Tibial nerve (tissue), 4 donors: ENCODE measurements around the gene ARF1. TPM values are rescaled to one million over a fixed set of nuclear protein-coding genes. Genes with fewer than 3 reads are reported as not detected.

Source experiments
- DNase-seq, 2 donors: peaks; one replicate each; pipeline ENCODE4 v3.0.0-alpha.2; 2019; ENCODE audit warnings: low spot score in 2 of 2
- H3K27ac ChIP-seq, 4 donors: fragments of 200-600 bp; sonication (generic) in 3 of 4; one replicate each; pipeline ENCODE4 v1.5.1; 2017 to 2019; ENCODE audit warnings: mild to moderate bottlenecking in 1 of 4
- H3K27me3 ChIP-seq, 2 donors: fragments of 200-600 bp; sonication (generic) in 1 of 2; one replicate each; pipeline versions ENCODE4 v1.5.1 to v1.6.0; 2017 to 2019
- H3K36me3 ChIP-seq, 3 donors: fragments of 200-600 bp; sonication (generic); one replicate each; pipeline ENCODE4 v1.5.1; 2018 to 2019
- H3K4me1 ChIP-seq, 4 donors: fragments of 200-600 bp; sonication (generic) in 3 of 4; one replicate each; pipeline ENCODE4 v1.5.1; 2017 to 2019
- H3K4me3 ChIP-seq, 4 donors: fragments of 200-600 bp; sonication (generic) in 3 of 4; one replicate each; pipeline ENCODE4 v1.5.1; 2017 to 2019; ENCODE audit warnings: mild to moderate bottlenecking in 1 of 4, moderate library complexity in 1 of 4
- H3K9me3 ChIP-seq, 4 donors: fragments of 200-600 bp; sonication (generic) in 3 of 4; one replicate each; pipeline ENCODE4 v1.5.1; 2017 to 2019
- CTCF ChIP-seq, 5 experiments: fragments of 200-600 bp in 3 of 5; fragments of 450-650 bp in 2 of 5; sonication (generic) in 3 of 5; IDR thresholded peaks; one replicate each; pipeline ENCODE4 v1.5.1; 2016 to 2019; ENCODE audit warnings: antibody characterized with exemption in 5 of 5, mild to moderate bottlenecking in 3 of 5, moderate library complexity in 2 of 5
- EP300 ChIP-seq, 2 donors: sonication (generic); formaldehyde crosslinking; IDR thresholded peaks; one replicate each; pipeline ENCODE4 v1.6.1; 2017; ENCODE audit warnings: antibody characterized with exemption in 2 of 2, mild to moderate bottlenecking in 1 of 2
- POLR2A ChIP-seq, 2 donors: fragments of 450-650 bp; IDR thresholded peaks; one replicate each; pipeline ENCODE4 v1.6.1; 2017; ENCODE audit warnings: antibody characterized with exemption in 2 of 2, mild to moderate bottlenecking in 2 of 2, moderate library complexity in 2 of 2
- whole genome bisulfite sequencing, 2 donors: methylation state at CpG; one replicate each; pipeline ENCODE4 v1.1.5; 2018; 5-methylcytosine and 5-hydroxymethylcytosine counted together
- total RNA-seq, 4 donors: library from RNA; depleted of rRNA; stranded (reverse); fragments of >200 nt; gene quantifications; one replicate each; pipeline ENCODE4 v1.1.0, GENCODE V29; 2016

The ARF1 gene
- total RNA-seq, 4 donors from 2014 or later, result 251 to 311 (median 258) TPM

- Histone ChIP-seq H3K9me3 (peaks cover 0 to 18% (median 3%) of the 10 kb centered on the region in 4 donors), H3K4me1 (peaks cover 0 to 67% (median 28%) of the 10 kb centered on the region in 4 donors), H3K36me3 (peaks cover 0 to 71% (median 9%) of the 10 kb centered on the region in 3 donors), H3K4me3 (no peak overlapping the region), H3K27ac (no peak overlapping the region), H3K27me3 (no peaks in the 10 kb centered on the region)
- no peak for TF ChIP-seq EP300 (IDR thresholded peaks at IDR 0.05)
- TF ChIP-seq POLR2A (IDR thresholded peaks at IDR 0.05), result no peak
- no peak for TF ChIP-seq CTCF (IDR thresholded peaks at IDR 0.05)
- no peak for DNase-seq
- 89 to 93% methylated on average over 13 of the region's 13 CpGs for WGBS, 2 donors
These were observed 12.0 kb downstream of the ARF1 start for GRCh38 chr1:228094432-228095016.

GRCh38 chr1:228095161-228095560 is 12.7 kb downstream of the ARF1 start:
- Histone ChIP-seq H3K27me3 (no peaks in the 10 kb centered on the region), H3K4me1 (peaks cover 0 to 66% (median 22%) of the 10 kb centered on the region in 4 donors), H3K27ac (no peak overlapping the region), H3K4me3 (no peak overlapping the region), H3K9me3 (peaks cover 0 to 18% (median 3%) of the 10 kb centered on the region in 4 donors), H3K36me3 (peaks cover 0 to 77% (median 9%) of the 10 kb centered on the region in 3 donors)
- TF ChIP-seq POLR2A (IDR thresholded peaks at IDR 0.05), result no peak
- TF ChIP-seq CTCF (IDR thresholded peaks at IDR 0.05), result no peak
- no peak for TF ChIP-seq EP300 (IDR thresholded peaks at IDR 0.05)
- WGBS, 2 donors, result 98% methylated on average over 4 of the region's 4 CpGs
- DNase-seq, result no peak

- Histone ChIP-seq H3K4me3 (no peak overlapping the region), H3K27me3 (no peaks in the 10 kb centered on the region), H3K36me3 (peaks cover 0 to 85% (median 9%) of the 10 kb centered on the region in 3 donors), H3K27ac (no peak overlapping the region), H3K9me3 (peaks cover 0 to 18% (median 3%) of the 10 kb centered on the region in 4 donors), H3K4me1 (peaks cover 0 to 61% (median 15%) of the 10 kb centered on the region in 4 donors)
- TF ChIP-seq EP300 (IDR thresholded peaks at IDR 0.05) (no peak), CTCF (IDR thresholded peaks at IDR 0.05) (no peak), POLR2A (IDR thresholded peaks at IDR 0.05) (no peak)
- 85 to 90% methylated on average over 8 of the region's 8 CpGs for WGBS, 2 donors
- DNase-seq, result no peak
These were observed 13.4 kb downstream of the ARF1 start for GRCh38 chr1:228095938-228096337.

- WGBS, 2 donors, result 95 to 96% methylated on average over 5 to 13 of the region's 13 CpGs
- H3K36me3 ChIP-seq, result peaks cover 0 to 90% (median 9%) of the 10 kb centered on the region in 3 donors
These were observed 14.2 kb downstream of the ARF1 start for GRCh38 chr1:228096416-228097332.

More at GRCh38 chr1:228096416-228097332, 14.2 kb downstream of the ARF1 start:
- peaks cover 0 to 61% (median 12%) of the 10 kb centered on the region in 4 donors for H3K4me1 ChIP-seq
- H3K9me3 ChIP-seq, result peaks cover 0 to 18% (median 3%) of the 10 kb centered on the region in 4 donors
- H3K27ac ChIP-seq, result no peak overlapping the region
- no peaks in the 10 kb centered on the region for H3K27me3 ChIP-seq
- no peak for TF ChIP-seq EP300 (IDR thresholded peaks at IDR 0.05)
- no peak for TF ChIP-seq CTCF (IDR thresholded peaks at IDR 0.05)
- TF ChIP-seq POLR2A (IDR thresholded peaks at IDR 0.05), result no peak
- no peak overlapping the region for H3K4me3 ChIP-seq
- DNase-seq, result no peak
